ENCODE data around the gene FMN1. TPM values are rescaled to one million over a fixed set of nuclear protein-coding genes. Genes with fewer than 3 reads are reported as not detected.
A peak's percentile ranks its signal among the peaks of the same experiment; 100 is the strongest.

The FMN1 gene
- polyA plus RNA-seq, 4 donors, result 0.54 to 2.1 (median 0.86) TPM

DNA sequence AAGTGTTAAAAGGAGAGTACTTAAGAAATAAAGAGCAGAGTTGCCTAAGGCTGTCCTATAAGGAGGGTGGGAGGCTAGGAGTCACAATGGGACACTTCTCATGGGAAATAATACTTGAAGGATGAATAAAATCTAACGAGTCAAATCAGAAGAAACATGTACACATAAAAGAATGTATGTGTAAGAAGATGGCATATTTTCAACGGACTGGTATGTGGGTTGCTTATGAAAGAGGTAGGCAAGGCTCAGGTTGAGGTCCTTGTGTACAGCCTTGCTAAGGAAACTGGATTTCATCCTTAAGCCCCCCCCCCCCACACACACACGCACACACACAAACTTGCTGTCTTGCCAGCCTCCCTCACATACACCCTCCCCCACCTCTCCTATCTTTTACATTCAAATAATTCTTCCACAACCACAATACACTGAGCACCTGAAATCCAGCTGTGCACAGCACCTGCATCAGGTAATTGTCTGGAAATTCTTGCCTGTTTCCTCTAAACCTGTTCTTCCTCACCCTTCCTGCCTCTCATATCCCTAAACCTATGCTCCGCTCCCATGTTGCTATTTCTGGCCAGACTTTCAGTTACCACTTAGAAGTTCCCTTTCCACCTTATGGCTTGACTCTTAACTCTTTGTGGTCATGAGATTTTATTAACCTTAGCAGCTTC, 79.2 kb downstream of the FMN1 start:
- no peaks in the 10 kb centered on the region for H3K9me3 ChIP-seq (ENCODE audit: control insufficient read depth in 2 of 2, insufficient read depth in 1 of 2, low read depth in 1 of 2, low read length in 1 of 2)
- no peaks in the 10 kb centered on the region for H3K4me1 ChIP-seq (ENCODE audit: control insufficient read depth in 3 of 3, insufficient read depth in 2 of 3, low read depth in 1 of 3, low read length in 2 of 3)
- DNase-seq (no peak), FAIRE-seq (no peak)
- H3K27me3 ChIP-seq (ENCODE audit: control insufficient read depth in 3 of 3, insufficient read depth in 3 of 3, low read length in 3 of 3), result no peaks in the 10 kb centered on the region
- H3K4me3 ChIP-seq (ENCODE audit: low read depth in 1 of 3, low read length in 3 of 3), result no peak overlapping the region
- no peak overlapping the region for H3K27ac ChIP-seq (ENCODE audit: low read depth in 1 of 3, low read length in 2 of 3)
- H3K36me3 ChIP-seq (ENCODE audit: control insufficient read depth in 3 of 3, insufficient read depth in 2 of 3, low read depth in 1 of 3, low read length in 3 of 3), result no peaks in the 10 kb centered on the region
- 64 to 69% (median 66%) methylated on average over 4 of the region's 4 CpGs for WGBS, 3 donors

DNA sequence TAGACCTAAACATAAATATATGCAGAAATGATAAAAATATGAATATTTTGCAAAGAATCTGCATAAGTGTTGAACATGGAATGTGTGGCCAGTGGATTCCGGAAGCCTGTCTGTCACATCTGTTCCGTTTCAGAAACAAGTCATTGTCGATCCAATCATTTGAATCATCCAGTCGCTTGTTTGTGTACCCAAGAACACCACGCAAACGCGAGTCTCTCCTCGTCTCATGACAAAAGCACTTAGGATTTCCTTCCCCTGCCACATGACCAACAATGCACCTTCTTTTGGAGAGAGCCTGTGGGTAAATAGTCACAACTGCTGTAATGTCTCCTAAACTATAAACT, 80.2 kb downstream of the FMN1 start:
- FAIRE-seq (no peak), DNase-seq (no peak)
- Histone ChIP-seq H3K27me3 (ENCODE audit: control insufficient read depth in 3 of 3, insufficient read depth in 3 of 3, low read length in 3 of 3) (no peaks in the 10 kb centered on the region), H3K4me1 (ENCODE audit: control insufficient read depth in 3 of 3, insufficient read depth in 2 of 3, low read depth in 1 of 3, low read length in 2 of 3) (no peaks in the 10 kb centered on the region), H3K9me3 (ENCODE audit: control insufficient read depth in 2 of 2, insufficient read depth in 1 of 2, low read depth in 1 of 2, low read length in 1 of 2) (no peaks in the 10 kb centered on the region), H3K27ac (ENCODE audit: low read depth in 1 of 3, low read length in 2 of 3) (no peak overlapping the region), H3K36me3 (ENCODE audit: control insufficient read depth in 3 of 3, insufficient read depth in 2 of 3, low read depth in 1 of 3, low read length in 3 of 3) (no peaks in the 10 kb centered on the region), H3K4me3 (ENCODE audit: low read depth in 1 of 3, low read length in 3 of 3) (no peak overlapping the region)
- 82 to 96% (median 87%) methylated on average over 8 of the region's 8 CpGs for WGBS, 3 donors

DNA sequence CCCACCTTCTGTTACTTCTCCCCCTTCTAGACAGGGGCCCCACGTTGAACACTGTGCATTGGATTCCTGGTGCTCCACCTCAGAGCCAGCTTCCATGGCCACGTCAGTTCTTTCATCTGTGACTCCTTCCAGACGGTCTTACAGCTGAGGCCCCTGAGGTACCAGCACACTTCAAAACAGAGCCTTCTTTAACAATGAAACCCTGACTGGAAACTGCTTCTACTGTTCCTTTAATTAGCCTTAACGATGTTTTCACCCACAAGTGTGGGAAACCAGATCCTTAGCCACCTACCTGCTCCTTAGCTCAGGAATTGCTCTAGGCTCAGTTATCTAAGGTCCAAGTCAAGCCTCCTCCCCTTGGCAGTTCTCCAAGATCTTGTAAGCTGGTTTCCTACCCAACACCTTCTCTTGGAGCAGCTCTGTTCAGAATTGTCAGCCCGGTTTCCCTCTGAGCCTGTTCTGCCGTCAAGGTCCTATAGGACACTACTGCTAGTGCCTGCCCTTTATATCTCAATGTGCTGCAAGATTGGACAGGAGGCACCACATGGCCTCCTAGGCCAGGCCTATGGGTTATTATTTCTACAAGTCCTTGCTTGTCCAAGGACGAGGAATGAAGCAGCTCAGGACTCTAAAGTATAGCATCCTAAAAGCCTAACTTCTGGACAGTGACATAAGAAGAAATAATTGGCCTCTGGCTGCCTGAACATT, 80.7 kb downstream of the FMN1 start:
- Histone ChIP-seq H3K4me3 (ENCODE audit: low read depth in 1 of 3, low read length in 3 of 3) (no peak overlapping the region), H3K9me3 (ENCODE audit: control insufficient read depth in 2 of 2, insufficient read depth in 1 of 2, low read depth in 1 of 2, low read length in 1 of 2) (no peaks in the 10 kb centered on the region), H3K27ac (ENCODE audit: low read depth in 1 of 3, low read length in 2 of 3) (no peak overlapping the region), H3K4me1 (ENCODE audit: control insufficient read depth in 3 of 3, insufficient read depth in 2 of 3, low read depth in 1 of 3, low read length in 2 of 3) (no peaks in the 10 kb centered on the region), H3K36me3 (ENCODE audit: control insufficient read depth in 3 of 3, insufficient read depth in 2 of 3, low read depth in 1 of 3, low read length in 3 of 3) (no peaks in the 10 kb centered on the region), H3K27me3 (ENCODE audit: control insufficient read depth in 3 of 3, insufficient read depth in 3 of 3, low read length in 3 of 3) (no peaks in the 10 kb centered on the region)
- FAIRE-seq (no peak), DNase-seq (peak; percentile 28 to 77)
- WGBS, 3 donors, result 45 to 67% (median 57%) methylated on average over 7 of the region's 7 CpGs

DNA sequence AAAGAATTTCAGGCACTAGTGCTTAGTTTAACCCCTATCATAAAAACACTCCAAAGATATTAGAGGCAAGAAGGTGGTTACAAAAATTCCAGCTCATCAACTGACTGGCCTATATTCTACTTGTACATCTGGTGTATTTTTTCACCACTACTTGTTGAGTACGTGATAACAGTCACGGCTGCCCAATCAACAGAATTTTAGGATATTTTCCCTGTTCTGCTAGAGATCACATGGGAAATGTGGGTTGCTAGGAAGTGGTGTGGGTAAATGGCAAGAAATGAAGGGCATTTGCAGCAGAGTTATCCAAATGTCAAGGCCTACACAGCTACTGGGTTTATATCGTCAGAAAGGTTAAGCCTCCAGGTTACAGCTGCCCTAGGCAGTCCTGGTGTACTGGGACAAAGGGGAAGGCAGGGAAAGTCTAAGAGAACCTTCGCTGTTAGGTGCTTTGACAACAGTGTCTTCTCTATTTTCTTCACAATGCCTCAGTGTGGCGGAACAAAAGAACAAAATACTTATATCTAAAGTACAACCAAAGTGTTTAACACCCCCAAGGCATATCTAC, 81.9 kb downstream of the FMN1 start:
- H3K36me3 ChIP-seq (ENCODE audit: control insufficient read depth in 3 of 3, insufficient read depth in 2 of 3, low read depth in 1 of 3, low read length in 3 of 3), result no peaks in the 10 kb centered on the region
- FAIRE-seq (no peak), DNase-seq (no peak)
- no peak overlapping the region for H3K27ac ChIP-seq (ENCODE audit: low read depth in 1 of 3, low read length in 2 of 3)
- no peak overlapping the region for H3K4me3 ChIP-seq (ENCODE audit: low read depth in 1 of 3, low read length in 3 of 3)
- no peaks in the 10 kb centered on the region for H3K9me3 ChIP-seq (ENCODE audit: control insufficient read depth in 2 of 2, insufficient read depth in 1 of 2, low read depth in 1 of 2, low read length in 1 of 2)
- no peaks in the 10 kb centered on the region for H3K4me1 ChIP-seq (ENCODE audit: control insufficient read depth in 3 of 3, insufficient read depth in 2 of 3, low read depth in 1 of 3, low read length in 2 of 3)
- H3K27me3 ChIP-seq (ENCODE audit: control insufficient read depth in 3 of 3, insufficient read depth in 3 of 3, low read length in 3 of 3), result no peaks in the 10 kb centered on the region
- WGBS, 3 donors, result 85 to 90% (median 87%) methylated on average over 5 of the region's 5 CpGs

DNA sequence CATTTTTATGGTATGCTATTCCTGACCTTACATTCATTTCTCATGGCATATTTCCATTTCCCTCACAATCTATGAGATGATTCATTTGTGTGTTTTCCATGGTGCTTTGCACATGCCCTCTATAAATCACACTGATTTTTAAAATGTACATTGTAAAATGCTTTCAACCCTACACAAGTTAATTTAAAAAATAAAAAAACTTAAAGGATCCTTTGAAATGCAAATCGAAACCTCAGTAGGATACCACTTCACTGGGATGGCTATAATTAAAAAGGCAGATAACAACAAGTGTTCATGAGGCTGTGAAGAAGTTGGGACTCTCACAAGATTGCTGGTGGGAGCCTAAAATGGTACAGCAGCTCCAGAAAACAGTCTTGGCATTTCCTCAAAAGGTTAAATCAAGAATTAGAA, 83.5 kb downstream of the FMN1 start:
- WGBS, 3 donors, result 39 to 70% (median 51%) methylated on average over 1 of the region's 1 CpG
- Histone ChIP-seq H3K27me3 (ENCODE audit: control insufficient read depth in 3 of 3, insufficient read depth in 3 of 3, low read length in 3 of 3) (no peaks in the 10 kb centered on the region), H3K27ac (ENCODE audit: low read depth in 1 of 3, low read length in 2 of 3) (no peak overlapping the region), H3K36me3 (ENCODE audit: control insufficient read depth in 3 of 3, insufficient read depth in 2 of 3, low read depth in 1 of 3, low read length in 3 of 3) (no peaks in the 10 kb centered on the region), H3K4me1 (ENCODE audit: control insufficient read depth in 3 of 3, insufficient read depth in 2 of 3, low read depth in 1 of 3, low read length in 2 of 3) (no peaks in the 10 kb centered on the region), H3K4me3 (ENCODE audit: low read depth in 1 of 3, low read length in 3 of 3) (no peak overlapping the region), H3K9me3 (ENCODE audit: control insufficient read depth in 2 of 2, insufficient read depth in 1 of 2, low read depth in 1 of 2, low read length in 1 of 2) (no peaks in the 10 kb centered on the region)
- no peak for DNase-seq
- no peak for FAIRE-seq

DNA sequence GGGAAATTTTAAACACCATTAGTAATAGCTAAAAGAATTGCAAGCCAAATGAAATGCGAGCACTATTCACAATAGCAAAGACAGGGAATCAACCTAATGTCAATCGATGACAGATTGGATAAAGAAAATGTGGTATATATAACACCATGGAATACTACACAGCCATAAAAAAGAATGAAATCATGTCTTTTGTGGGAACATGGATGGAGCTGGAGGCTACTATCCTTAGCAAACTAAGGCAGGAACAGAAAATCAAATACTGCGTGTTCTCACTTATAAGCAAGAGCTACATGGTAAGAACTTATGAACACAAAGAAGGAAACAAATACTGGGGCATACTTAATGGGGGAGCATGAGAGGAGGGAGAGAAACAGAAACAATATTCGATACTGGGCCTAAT, 85.2 kb downstream of the FMN1 start:
- Histone ChIP-seq H3K9me3 (ENCODE audit: control insufficient read depth in 2 of 2, insufficient read depth in 1 of 2, low read depth in 1 of 2, low read length in 1 of 2) (no peaks in the 10 kb centered on the region), H3K27ac (ENCODE audit: low read depth in 1 of 3, low read length in 2 of 3) (no peak overlapping the region), H3K4me1 (ENCODE audit: control insufficient read depth in 3 of 3, insufficient read depth in 2 of 3, low read depth in 1 of 3, low read length in 2 of 3) (no peaks in the 10 kb centered on the region), H3K27me3 (ENCODE audit: control insufficient read depth in 3 of 3, insufficient read depth in 3 of 3, low read length in 3 of 3) (no peaks in the 10 kb centered on the region), H3K4me3 (ENCODE audit: low read depth in 1 of 3, low read length in 3 of 3) (no peak overlapping the region), H3K36me3 (ENCODE audit: control insufficient read depth in 3 of 3, insufficient read depth in 2 of 3, low read depth in 1 of 3, low read length in 3 of 3) (no peaks in the 10 kb centered on the region)
- DNase-seq, result no peak
- WGBS, 3 donors, result 93 to 96% (median 96%) methylated on average over 4 of the region's 4 CpGs
- FAIRE-seq, result no peak

DNA sequence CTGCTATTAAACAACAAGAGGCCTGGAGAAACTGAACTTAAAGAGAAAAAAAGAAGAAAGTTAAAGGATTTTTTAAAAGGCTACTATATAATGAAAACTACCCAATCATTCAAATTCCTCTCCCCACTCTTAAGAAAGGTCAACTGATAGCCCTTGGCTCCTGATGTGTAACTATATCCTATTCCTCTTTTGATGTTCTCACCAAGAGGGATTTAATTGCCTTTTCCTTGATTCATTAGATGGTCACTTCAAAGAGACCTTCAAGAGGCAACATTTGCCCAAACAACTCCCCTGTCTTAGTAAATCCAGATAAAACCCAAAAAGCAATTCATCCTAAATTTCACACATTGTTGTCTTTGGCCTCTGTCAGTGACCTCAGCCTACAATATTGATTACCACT, 86.0 kb downstream of the FMN1 start:
- no peaks in the 10 kb centered on the region for H3K9me3 ChIP-seq (ENCODE audit: control insufficient read depth in 2 of 2, insufficient read depth in 1 of 2, low read depth in 1 of 2, low read length in 1 of 2)
- H3K27me3 ChIP-seq (ENCODE audit: control insufficient read depth in 3 of 3, insufficient read depth in 3 of 3, low read length in 3 of 3), result no peaks in the 10 kb centered on the region
- H3K36me3 ChIP-seq (ENCODE audit: control insufficient read depth in 3 of 3, insufficient read depth in 2 of 3, low read depth in 1 of 3, low read length in 3 of 3), result no peaks in the 10 kb centered on the region
- no peak overlapping the region for H3K4me3 ChIP-seq (ENCODE audit: low read depth in 1 of 3, low read length in 3 of 3)
- FAIRE-seq (no peak), DNase-seq (no peak)
- no peaks in the 10 kb centered on the region for H3K4me1 ChIP-seq (ENCODE audit: control insufficient read depth in 3 of 3, insufficient read depth in 2 of 3, low read depth in 1 of 3, low read length in 2 of 3)
- no peak overlapping the region for H3K27ac ChIP-seq (ENCODE audit: low read depth in 1 of 3, low read length in 2 of 3)

DNA sequence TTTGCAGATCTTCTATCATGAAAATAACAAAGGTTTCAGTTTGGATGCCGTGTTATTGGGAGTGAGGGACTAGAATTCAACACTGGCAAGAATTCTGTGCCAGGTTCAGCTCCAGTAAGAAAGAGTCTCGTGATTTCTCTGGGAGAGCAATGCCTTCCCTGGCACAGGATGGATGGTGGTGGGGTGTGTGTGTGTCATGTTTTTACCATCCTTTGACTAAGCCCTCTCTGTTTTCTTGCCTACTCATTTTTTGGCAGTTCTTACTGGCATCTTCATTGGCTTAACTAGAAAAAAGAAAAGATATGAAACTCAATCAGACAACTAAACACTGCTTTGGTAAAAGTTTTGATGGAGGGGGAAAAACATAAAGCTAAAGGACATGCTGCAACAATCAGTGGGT, 86.6 kb downstream of the FMN1 start:
- Histone ChIP-seq H3K27ac (ENCODE audit: low read depth in 1 of 3, low read length in 2 of 3) (no peak overlapping the region), H3K4me1 (ENCODE audit: control insufficient read depth in 3 of 3, insufficient read depth in 2 of 3, low read depth in 1 of 3, low read length in 2 of 3) (no peaks in the 10 kb centered on the region), H3K27me3 (ENCODE audit: control insufficient read depth in 3 of 3, insufficient read depth in 3 of 3, low read length in 3 of 3) (no peaks in the 10 kb centered on the region), H3K36me3 (ENCODE audit: control insufficient read depth in 3 of 3, insufficient read depth in 2 of 3, low read depth in 1 of 3, low read length in 3 of 3) (no peaks in the 10 kb centered on the region), H3K4me3 (ENCODE audit: low read depth in 1 of 3, low read length in 3 of 3) (no peak overlapping the region), H3K9me3 (ENCODE audit: control insufficient read depth in 2 of 2, insufficient read depth in 1 of 2, low read depth in 1 of 2, low read length in 1 of 2) (no peaks in the 10 kb centered on the region)
- DNase-seq (no peak), FAIRE-seq (no peak)
- WGBS, 3 donors, result 71 to 77% (median 75%) methylated on average over 2 of the region's 2 CpGs
